ENCODE measurements around the gene KDM4C.
"Not testable (repeated sequence)": the region's sequence is repeated elsewhere in the genome, so short reads cannot be mapped to it uniquely, and the experiment has no call there.

DNA sequence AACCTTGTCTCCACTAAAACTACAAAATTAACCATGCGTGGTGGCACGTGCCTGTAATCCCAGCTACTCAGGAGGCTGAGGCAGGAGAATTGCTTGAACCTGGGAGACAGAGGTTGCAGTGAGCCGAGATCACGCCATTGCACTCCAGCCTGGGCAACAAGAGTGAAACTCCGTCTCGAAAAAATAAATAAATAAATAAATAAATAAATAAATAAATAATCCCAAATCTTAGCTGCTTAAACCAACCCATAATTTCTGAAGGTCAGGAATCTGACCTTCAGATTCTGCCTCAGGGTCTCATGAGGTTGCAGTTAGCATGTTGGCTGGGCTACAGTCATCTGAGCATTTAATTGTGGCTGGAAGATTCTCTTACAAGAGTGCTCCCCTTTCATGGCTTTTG, 48.5 kb downstream of the KDM4C start:
- TF ChIP-seq, protein P1, sequence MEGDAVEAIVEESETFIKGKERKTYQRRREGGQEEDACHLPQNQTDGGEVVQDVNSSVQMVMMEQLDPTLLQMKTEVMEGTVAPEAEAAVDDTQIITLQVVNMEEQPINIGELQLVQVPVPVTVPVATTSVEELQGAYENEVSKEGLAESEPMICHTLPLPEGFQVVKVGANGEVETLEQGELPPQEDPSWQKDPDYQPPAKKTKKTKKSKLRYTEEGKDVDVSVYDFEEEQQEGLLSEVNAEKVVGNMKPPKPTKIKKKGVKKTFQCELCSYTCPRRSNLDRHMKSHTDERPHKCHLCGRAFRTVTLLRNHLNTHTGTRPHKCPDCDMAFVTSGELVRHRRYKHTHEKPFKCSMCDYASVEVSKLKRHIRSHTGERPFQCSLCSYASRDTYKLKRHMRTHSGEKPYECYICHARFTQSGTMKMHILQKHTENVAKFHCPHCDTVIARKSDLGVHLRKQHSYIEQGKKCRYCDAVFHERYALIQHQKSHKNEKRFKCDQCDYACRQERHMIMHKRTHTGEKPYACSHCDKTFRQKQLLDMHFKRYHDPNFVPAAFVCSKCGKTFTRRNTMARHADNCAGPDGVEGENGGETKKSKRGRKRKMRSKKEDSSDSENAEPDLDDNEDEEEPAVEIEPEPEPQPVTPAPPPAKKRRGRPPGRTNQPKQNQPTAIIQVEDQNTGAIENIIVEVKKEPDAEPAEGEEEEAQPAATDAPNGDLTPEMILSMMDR (conservative IDR thresholded peaks at IDR 0.05; ENCODE audit: low read length), result not testable (repeated sequence)
- TF ChIP-seq EZH2phosphoT487 (IDR thresholded peaks at IDR 0.05; ENCODE audit: borderline replicate concordance, low read depth, low read length), result not testable (repeated sequence)
